ENCODE results near the gene MTHFD1L. TPM values are rescaled to one million over a fixed set of nuclear protein-coding genes. Genes with fewer than 3 reads are reported as not detected.

MTHFD1L gene
- total RNA-seq, 5 donors from 2014 or later (not counting 1 experiment from before 2014, with no cell fraction given): 9.3 to 34.2 (median 26.7) TPM

GRCh38 chr6:151059612-151060095 lies 194.2 kb downstream of the MTHFD1L start:
- peaks cover 9% of the 10 kb centered on the region for H3K36me3 Mint-ChIP-seq
- Histone ChIP-seq H3K36me3 (ENCODE audit: control insufficient read depth in 2 of 2, extremely low read depth in 1 of 2, insufficient read depth in 1 of 2, low read length in 1 of 2) (peaks cover 0 to 2% of the 10 kb centered on the region in 2 donors), H3K27ac (ENCODE audit: low read length) (no peak overlapping the region), H3K4me3 (ENCODE audit: control insufficient read depth in 1 of 2, extremely low read depth in 1 of 2, low read length in 1 of 2) (no peak overlapping the region), H3K4me1 (ENCODE audit: control insufficient read depth in 1 of 2, extremely low read depth in 1 of 2, insufficient read depth in 2 of 2, low read length in 2 of 2) (no peaks in the 10 kb centered on the region), H3K9me3 (no peaks in the 10 kb centered on the region), H3K27me3 (replicated peaks in 1 of 2; ENCODE audit: control insufficient read depth in 2 of 2, extremely low read depth in 1 of 2, insufficient read depth in 2 of 2, low read length in 1 of 2) (no peaks in the 10 kb centered on the region)
- DNase-seq: no peak
- ChIA-PET CTCF (no interaction called here), POLR2A (no interaction called here)
- WGBS (ENCODE audit: insufficient coverage): 93% methylated on average over 6 of the region's 12 CpGs
- peak in 1 of 4 experiments; percentile 33 for ATAC-seq (replicated peaks in 1 of 4)
- H3K9me3 Mint-ChIP-seq: no peaks in the 10 kb centered on the region
- H3K4me3 Mint-ChIP-seq: no peak overlapping the region
- H3K27ac Mint-ChIP-seq: no peak overlapping the region
- no peaks in the 10 kb centered on the region for H3K4me1 Mint-ChIP-seq
- H3K27me3 Mint-ChIP-seq: no peaks in the 10 kb centered on the region

GRCh38 chr6:151060096-151060765 lies 194.7 kb downstream of the MTHFD1L start:
- ChIA-PET CTCF (no interaction called here), POLR2A (no interaction called here)
- no peaks in the 10 kb centered on the region for H3K4me1 Mint-ChIP-seq
- H3K36me3 ChIP-seq (ENCODE audit: control insufficient read depth in 2 of 2, extremely low read depth in 1 of 2, insufficient read depth in 1 of 2, low read length in 1 of 2): peaks cover 0 to 2% of the 10 kb centered on the region in 2 donors
- ATAC-seq (replicated peaks in 1 of 4) (no peak), DNase-seq (no peak)
- H3K4me3 ChIP-seq (ENCODE audit: control insufficient read depth in 1 of 2, extremely low read depth in 1 of 2, low read length in 1 of 2): no peak overlapping the region
- no peaks in the 10 kb centered on the region for H3K27me3 Mint-ChIP-seq
- no peak overlapping the region for H3K27ac ChIP-seq (ENCODE audit: low read length)
- no peak overlapping the region for H3K27ac Mint-ChIP-seq
- H3K4me3 Mint-ChIP-seq: no peak overlapping the region
- 98% methylated on average over 5 of the region's 8 CpGs for WGBS (ENCODE audit: insufficient coverage)
- H3K4me1 ChIP-seq (ENCODE audit: control insufficient read depth in 1 of 2, extremely low read depth in 1 of 2, insufficient read depth in 2 of 2, low read length in 2 of 2): no peaks in the 10 kb centered on the region
- H3K27me3 ChIP-seq (replicated peaks in 1 of 2; ENCODE audit: control insufficient read depth in 2 of 2, extremely low read depth in 1 of 2, insufficient read depth in 2 of 2, low read length in 1 of 2): no peaks in the 10 kb centered on the region
- H3K36me3 Mint-ChIP-seq: peaks cover 10% of the 10 kb centered on the region
- H3K9me3 ChIP-seq: no peaks in the 10 kb centered on the region
- no peaks in the 10 kb centered on the region for H3K9me3 Mint-ChIP-seq

DNA sequence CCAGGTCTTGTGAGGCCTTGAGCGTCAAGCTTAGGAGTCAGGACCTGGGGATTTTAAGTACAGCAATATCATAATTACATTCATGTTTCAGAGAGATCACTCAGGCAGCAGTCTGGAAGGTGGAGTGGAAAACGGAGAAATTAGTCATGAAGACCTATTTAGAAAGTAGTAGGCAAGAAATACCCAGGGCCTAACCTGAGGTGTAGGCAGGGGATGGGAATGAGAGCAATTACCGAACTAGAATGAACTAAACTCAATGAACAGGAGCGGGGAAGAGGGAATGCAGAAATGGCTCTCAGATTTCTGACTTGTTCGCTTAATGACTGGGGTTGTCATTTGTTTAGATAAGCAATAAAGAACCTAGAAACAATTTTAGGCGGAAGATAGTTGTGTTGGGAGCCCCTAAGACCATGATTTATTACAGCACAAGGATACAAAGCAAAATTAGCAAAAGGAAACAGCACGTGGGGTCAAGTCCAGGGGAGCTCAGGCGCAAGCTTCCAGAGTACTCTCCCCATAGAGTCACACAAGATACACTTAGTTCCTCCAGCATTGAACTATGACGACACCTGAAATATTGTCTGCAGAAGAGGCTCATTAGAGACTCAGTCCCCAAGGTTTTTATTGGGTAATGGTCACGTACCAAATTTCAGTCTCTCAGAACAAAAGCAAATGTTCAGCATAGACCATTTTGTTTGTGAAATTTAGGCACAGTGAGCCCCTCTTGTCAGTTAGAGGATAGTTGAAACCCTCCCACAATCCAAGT lies 195.4 kb downstream of the MTHFD1L start:
- Histone ChIP-seq H3K27ac (ENCODE audit: low read length) (no peak overlapping the region), H3K4me3 (ENCODE audit: control insufficient read depth in 1 of 2, extremely low read depth in 1 of 2, low read length in 1 of 2) (no peak overlapping the region), H3K36me3 (ENCODE audit: control insufficient read depth in 2 of 2, extremely low read depth in 1 of 2, insufficient read depth in 1 of 2, low read length in 1 of 2) (peaks cover 0 to 2% of the 10 kb centered on the region in 2 donors), H3K4me1 (ENCODE audit: control insufficient read depth in 1 of 2, extremely low read depth in 1 of 2, insufficient read depth in 2 of 2, low read length in 2 of 2) (no peaks in the 10 kb centered on the region), H3K27me3 (replicated peaks in 1 of 2; ENCODE audit: control insufficient read depth in 2 of 2, extremely low read depth in 1 of 2, insufficient read depth in 2 of 2, low read length in 1 of 2) (no peaks in the 10 kb centered on the region), H3K9me3 (no peaks in the 10 kb centered on the region)
- Mint-ChIP-seq H3K27ac (no peak overlapping the region), H3K9me3 (no peaks in the 10 kb centered on the region), H3K36me3 (peaks cover 15% of the 10 kb centered on the region), H3K4me3 (no peak overlapping the region), H3K27me3 (no peaks in the 10 kb centered on the region), H3K4me1 (no peaks in the 10 kb centered on the region)
- 96% methylated on average over 3 of the region's 10 CpGs for WGBS (ENCODE audit: insufficient coverage)
- POLR2A ChIA-PET: no interaction called here
- CTCF ChIA-PET: no interaction called here
- no peak for DNase-seq
- no peak for ATAC-seq (replicated peaks in 1 of 4)

DNA sequence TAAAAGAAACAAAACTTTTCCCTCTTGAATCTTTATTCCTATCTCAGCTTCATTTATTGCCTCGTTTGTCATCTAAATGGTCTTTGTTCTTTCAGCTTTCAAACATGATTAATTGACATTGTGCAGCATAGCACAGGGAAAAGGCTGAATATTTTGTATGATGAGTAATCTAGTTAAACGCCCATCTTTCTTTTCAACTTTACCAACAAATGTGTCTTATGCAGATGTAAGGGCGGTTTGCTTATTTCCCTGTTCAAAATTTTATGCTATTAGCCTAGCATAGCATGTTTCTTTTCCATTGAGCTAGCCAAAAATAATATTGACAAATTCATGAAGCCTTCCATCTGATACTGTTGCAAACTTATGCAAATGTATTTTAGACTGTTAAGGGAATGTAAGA lies 197.8 kb downstream of the MTHFD1L start:
- H3K36me3 Mint-ChIP-seq: peaks cover 10% of the 10 kb centered on the region
- no peaks in the 10 kb centered on the region for H3K4me1 ChIP-seq (ENCODE audit: control insufficient read depth in 1 of 2, extremely low read depth in 1 of 2, insufficient read depth in 2 of 2, low read length in 2 of 2)
- H3K9me3 ChIP-seq: no peaks in the 10 kb centered on the region
- DNase-seq (no peak), ATAC-seq (replicated peaks in 1 of 4) (no peak)
- H3K27ac ChIP-seq (ENCODE audit: low read length): no peak overlapping the region
- H3K9me3 Mint-ChIP-seq: no peaks in the 10 kb centered on the region
- no peaks in the 10 kb centered on the region for H3K27me3 ChIP-seq (replicated peaks in 1 of 2; ENCODE audit: control insufficient read depth in 2 of 2, extremely low read depth in 1 of 2, insufficient read depth in 2 of 2, low read length in 1 of 2)
- ChIA-PET CTCF (no interaction called here), POLR2A (no interaction called here)
- H3K4me3 Mint-ChIP-seq: no peak overlapping the region
- H3K36me3 ChIP-seq (ENCODE audit: control insufficient read depth in 2 of 2, extremely low read depth in 1 of 2, insufficient read depth in 1 of 2, low read length in 1 of 2): peaks cover 0 to 2% of the 10 kb centered on the region in 2 donors
- WGBS (ENCODE audit: insufficient coverage): no CpG with 5 or more reads among the region's 3 CpGs
- no peak overlapping the region for H3K27ac Mint-ChIP-seq
- no peaks in the 10 kb centered on the region for H3K4me1 Mint-ChIP-seq
- H3K27me3 Mint-ChIP-seq: no peaks in the 10 kb centered on the region
- no peak overlapping the region for H3K4me3 ChIP-seq (ENCODE audit: control insufficient read depth in 1 of 2, extremely low read depth in 1 of 2, low read length in 1 of 2)

DNA sequence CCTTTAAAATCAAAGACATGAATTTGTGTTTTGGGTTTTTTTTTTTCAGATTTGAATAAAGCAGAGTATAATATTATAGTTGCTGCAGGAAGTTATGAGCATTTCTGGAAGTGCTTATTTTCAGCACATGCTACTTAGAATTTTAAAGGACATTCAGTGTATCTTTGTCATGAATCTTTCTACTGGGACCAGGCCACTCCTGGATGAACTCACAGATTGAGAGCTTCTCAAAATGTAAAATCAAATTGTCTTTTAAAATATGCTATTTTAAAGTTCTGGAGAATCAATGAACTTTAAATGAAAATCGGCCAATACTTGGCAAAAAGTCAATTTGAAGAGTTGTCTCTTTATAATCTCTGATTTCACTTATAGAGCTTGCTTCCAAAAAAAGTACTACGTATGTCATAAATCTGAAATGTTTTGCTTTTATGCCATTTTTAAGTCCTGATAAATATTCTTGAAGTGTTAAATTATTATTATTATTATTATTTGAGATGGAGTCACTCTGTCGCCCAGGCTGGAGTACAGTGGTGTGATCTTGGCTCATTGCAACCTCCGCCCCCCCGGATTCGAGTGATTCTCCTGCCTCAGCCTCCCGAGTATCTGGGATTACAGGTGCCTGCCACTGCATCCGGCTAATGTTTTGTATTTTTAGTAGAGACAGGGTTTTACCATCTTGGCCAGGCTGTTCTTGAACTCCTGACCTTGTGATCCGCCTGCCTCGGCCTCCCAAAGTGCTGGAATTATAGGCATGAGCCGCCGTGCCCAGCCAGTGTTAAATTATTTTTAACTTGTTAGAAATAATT lies 198.5 kb downstream of the MTHFD1L start:
- no peak for ATAC-seq (replicated peaks in 1 of 4)
- 97% methylated on average over 5 of the region's 12 CpGs for WGBS (ENCODE audit: insufficient coverage)

GRCh38 chr6:151065027-151065815 lies 199.7 kb downstream of the MTHFD1L start:
- H3K27ac Mint-ChIP-seq: no peak overlapping the region
- WGBS (ENCODE audit: insufficient coverage): 95% methylated on average over 3 of the region's 10 CpGs
- Histone ChIP-seq H3K9me3 (no peaks in the 10 kb centered on the region), H3K27me3 (replicated peaks in 1 of 2; ENCODE audit: control insufficient read depth in 2 of 2, extremely low read depth in 1 of 2, insufficient read depth in 2 of 2, low read length in 1 of 2) (no peaks in the 10 kb centered on the region), H3K4me1 (ENCODE audit: control insufficient read depth in 1 of 2, extremely low read depth in 1 of 2, insufficient read depth in 2 of 2, low read length in 2 of 2) (no peaks in the 10 kb centered on the region), H3K4me3 (ENCODE audit: control insufficient read depth in 1 of 2, extremely low read depth in 1 of 2, low read length in 1 of 2) (no peak overlapping the region), H3K36me3 (ENCODE audit: control insufficient read depth in 2 of 2, extremely low read depth in 1 of 2, insufficient read depth in 1 of 2, low read length in 1 of 2) (no peaks in the 10 kb centered on the region), H3K27ac (ENCODE audit: low read length) (no peak overlapping the region)
- no peak for ATAC-seq (replicated peaks in 1 of 4)
- no peaks in the 10 kb centered on the region for H3K9me3 Mint-ChIP-seq
- peaks cover 21% of the 10 kb centered on the region for H3K36me3 Mint-ChIP-seq
- no peak for DNase-seq
- H3K27me3 Mint-ChIP-seq: no peaks in the 10 kb centered on the region
- CTCF ChIA-PET: no interaction called here
- no peaks in the 10 kb centered on the region for H3K4me1 Mint-ChIP-seq
- no peak overlapping the region for H3K4me3 Mint-ChIP-seq
- POLR2A ChIA-PET: no interaction called here

More for the DNA sequence above, 198.5 kb downstream of the MTHFD1L start:
- H3K4me3 Mint-ChIP-seq: no peak overlapping the region
- H3K4me1 Mint-ChIP-seq: no peaks in the 10 kb centered on the region
- POLR2A ChIA-PET: no interaction called here
- CTCF ChIA-PET: no interaction called here
- H3K9me3 Mint-ChIP-seq: no peaks in the 10 kb centered on the region
- H3K36me3 Mint-ChIP-seq: peaks cover 10% of the 10 kb centered on the region
- Histone ChIP-seq H3K27ac (ENCODE audit: low read length) (no peak overlapping the region), H3K36me3 (ENCODE audit: control insufficient read depth in 2 of 2, extremely low read depth in 1 of 2, insufficient read depth in 1 of 2, low read length in 1 of 2) (peaks cover 0 to 2% of the 10 kb centered on the region in 2 donors), H3K4me1 (ENCODE audit: control insufficient read depth in 1 of 2, extremely low read depth in 1 of 2, insufficient read depth in 2 of 2, low read length in 2 of 2) (no peaks in the 10 kb centered on the region), H3K9me3 (no peaks in the 10 kb centered on the region), H3K4me3 (ENCODE audit: control insufficient read depth in 1 of 2, extremely low read depth in 1 of 2, low read length in 1 of 2) (no peak overlapping the region), H3K27me3 (replicated peaks in 1 of 2; ENCODE audit: control insufficient read depth in 2 of 2, extremely low read depth in 1 of 2, insufficient read depth in 2 of 2, low read length in 1 of 2) (no peaks in the 10 kb centered on the region)
- no peak for DNase-seq
- no peaks in the 10 kb centered on the region for H3K27me3 Mint-ChIP-seq
- H3K27ac Mint-ChIP-seq: no peak overlapping the region
